Measurements from ENCODE around the gene TNNI2. TPM values are rescaled to one million over a fixed set of nuclear protein-coding genes. Genes with fewer than 3 reads are reported as not detected.
"Not testable (repeated sequence)": the region's sequence is repeated elsewhere in the genome, so short reads cannot be mapped to it uniquely, and the experiment has no call there.

TNNI2 gene
- total RNA-seq, 1 donor from 2014 or later = 6.9 TPM

DNA sequence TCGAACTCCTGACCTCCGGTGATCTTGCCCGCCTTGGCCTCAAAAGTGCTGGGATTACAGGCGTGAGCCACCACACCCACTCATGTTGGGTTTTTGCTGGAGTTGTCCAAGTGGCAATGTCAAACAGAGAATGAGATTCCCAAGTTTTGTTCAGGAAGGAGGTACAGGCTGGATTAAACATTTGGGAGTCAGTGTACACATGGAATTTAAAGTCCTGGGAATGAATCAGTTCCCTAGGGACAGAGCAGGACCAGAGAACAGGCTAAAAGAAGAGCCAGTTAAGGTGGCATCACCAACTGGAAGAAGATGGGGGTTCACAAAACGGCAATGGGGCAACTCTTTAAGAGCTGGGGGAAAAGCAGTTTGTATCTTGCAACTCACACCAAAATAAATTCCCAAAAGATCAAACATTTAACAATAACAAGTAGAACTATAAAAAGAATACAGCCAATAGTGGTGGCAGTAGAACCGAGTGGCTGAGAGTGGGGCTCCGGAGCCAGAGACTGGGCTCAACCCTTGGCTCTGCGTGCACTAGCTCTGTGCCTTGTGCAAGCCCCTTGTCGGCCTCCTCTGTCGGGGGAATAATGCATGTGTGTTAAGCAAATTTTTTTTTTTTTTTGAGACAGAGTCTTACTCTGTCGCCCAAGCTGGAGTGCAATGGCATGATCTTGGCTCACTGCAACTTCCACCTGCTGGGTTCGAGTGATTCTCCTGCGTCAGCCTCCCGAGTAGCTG is 41.2 kb upstream of the TNNI2 start:
- ATAC-seq (no peak), DNase-seq (no peak)
- H3K36me3 ChIP-seq = no peaks in the 10 kb centered on the region
- H3K27me3 ChIP-seq = peaks cover 23% of the 10 kb centered on the region
- H3K27ac ChIP-seq = no peak overlapping the region
- H3K4me1 ChIP-seq = no peaks in the 10 kb centered on the region
- H3K4me3 ChIP-seq = no peak overlapping the region
- no peaks in the 10 kb centered on the region for H3K9me3 ChIP-seq
- intact Hi-C loops (cut with DNase I) = no loop called here
- TF ChIP-seq, protein P1, sequence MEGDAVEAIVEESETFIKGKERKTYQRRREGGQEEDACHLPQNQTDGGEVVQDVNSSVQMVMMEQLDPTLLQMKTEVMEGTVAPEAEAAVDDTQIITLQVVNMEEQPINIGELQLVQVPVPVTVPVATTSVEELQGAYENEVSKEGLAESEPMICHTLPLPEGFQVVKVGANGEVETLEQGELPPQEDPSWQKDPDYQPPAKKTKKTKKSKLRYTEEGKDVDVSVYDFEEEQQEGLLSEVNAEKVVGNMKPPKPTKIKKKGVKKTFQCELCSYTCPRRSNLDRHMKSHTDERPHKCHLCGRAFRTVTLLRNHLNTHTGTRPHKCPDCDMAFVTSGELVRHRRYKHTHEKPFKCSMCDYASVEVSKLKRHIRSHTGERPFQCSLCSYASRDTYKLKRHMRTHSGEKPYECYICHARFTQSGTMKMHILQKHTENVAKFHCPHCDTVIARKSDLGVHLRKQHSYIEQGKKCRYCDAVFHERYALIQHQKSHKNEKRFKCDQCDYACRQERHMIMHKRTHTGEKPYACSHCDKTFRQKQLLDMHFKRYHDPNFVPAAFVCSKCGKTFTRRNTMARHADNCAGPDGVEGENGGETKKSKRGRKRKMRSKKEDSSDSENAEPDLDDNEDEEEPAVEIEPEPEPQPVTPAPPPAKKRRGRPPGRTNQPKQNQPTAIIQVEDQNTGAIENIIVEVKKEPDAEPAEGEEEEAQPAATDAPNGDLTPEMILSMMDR (IDR thresholded peaks at IDR 0.05) = no peak

DNA sequence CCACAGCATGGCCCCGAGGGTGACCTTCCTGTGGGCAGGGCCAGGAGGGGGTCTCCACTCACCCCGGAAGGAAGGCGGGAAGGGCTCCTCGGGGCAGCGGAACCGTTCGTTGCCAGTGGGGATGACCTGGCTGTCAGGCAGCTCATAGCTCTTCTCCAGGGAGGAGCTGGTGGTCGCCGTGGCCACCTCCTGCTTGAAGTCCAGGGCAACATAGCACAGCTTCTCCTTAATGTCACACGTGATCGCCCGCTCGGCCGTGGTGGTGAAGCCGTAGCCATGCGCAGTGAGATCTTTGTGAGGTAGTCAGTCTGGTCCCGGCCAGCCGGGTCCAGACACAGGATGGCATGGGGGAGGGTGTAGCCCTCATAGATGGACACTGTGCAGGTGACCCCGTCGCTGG is 35.5 kb upstream of the TNNI2 start:
- TF ChIP-seq, protein P1 (IDR thresholded peaks at IDR 0.05) = no peak
- H3K36me3 ChIP-seq = no peaks in the 10 kb centered on the region
- no peaks in the 10 kb centered on the region for H3K9me3 ChIP-seq
- no peak overlapping the region for H3K4me3 ChIP-seq
- intact Hi-C loops (cut with DNase I) = no loop called here
- no peak overlapping the region for H3K27ac ChIP-seq
- no peak for ATAC-seq
- peaks cover 21% of the 10 kb centered on the region for H3K27me3 ChIP-seq
- DNase-seq = no peak
- no peaks in the 10 kb centered on the region for H3K4me1 ChIP-seq

DNA sequence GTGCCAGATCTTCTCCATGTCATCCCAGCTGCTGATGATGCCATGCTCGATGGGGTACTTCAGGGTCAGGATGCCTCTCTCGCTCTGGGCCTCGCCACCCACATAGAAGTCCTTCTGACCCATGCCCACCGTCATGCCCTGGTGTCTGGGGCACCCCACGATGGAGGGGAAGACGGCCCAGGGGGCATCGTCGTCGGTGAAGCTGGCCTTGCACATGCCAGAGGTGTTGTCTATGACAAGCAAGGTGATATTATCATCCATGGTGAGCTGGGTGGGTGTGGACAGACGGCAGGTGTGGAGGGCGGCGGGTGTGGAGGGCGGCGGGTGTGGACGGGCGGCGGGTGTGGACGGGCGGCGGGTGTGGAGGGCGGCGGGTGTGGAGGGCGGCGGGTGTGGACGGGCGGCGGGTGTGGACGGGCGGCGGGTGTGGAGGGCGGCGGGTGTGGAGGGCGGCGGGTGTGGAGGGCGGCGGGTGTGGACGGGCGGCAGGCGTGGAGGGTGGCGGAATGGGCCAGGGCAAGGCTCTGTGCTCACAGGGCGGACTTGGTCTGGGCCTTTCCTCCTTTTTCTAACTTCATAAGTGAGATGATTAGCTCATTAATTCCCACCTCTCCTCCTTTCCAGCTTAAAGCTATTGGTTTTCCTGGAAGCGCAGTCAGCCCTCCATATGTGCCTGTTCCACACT is 34.8 kb upstream of the TNNI2 start:
- H3K4me1 ChIP-seq; H3K4me3 ChIP-seq; H3K27ac ChIP-seq; H3K9me3 ChIP-seq; intact Hi-C loops (cut with DNase I); DNase-seq; H3K36me3 ChIP-seq; ATAC-seq: not testable (repeated sequence)
- peaks cover 21% of the 10 kb centered on the region for H3K27me3 ChIP-seq

DNA sequence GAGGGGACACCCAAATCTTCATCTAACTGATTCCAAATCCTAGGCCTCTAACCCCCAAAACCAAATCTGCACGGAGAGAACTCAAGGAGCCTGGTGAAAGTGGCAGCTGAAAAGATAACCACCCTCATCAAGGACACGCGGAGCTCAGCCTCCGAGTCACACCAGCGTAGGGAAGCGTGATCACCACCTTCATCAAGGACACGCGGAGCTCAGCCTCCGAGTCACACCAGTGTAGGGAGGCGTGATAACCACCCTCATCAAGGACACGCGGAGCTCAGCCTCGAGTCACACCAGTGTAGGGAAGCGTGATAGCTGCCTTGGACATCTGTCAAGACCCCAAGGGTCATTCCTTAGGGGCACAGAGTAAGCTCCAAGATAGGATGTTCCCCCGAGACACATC is 33.3 kb upstream of the TNNI2 start:
- intact Hi-C loops (cut with DNase I) = no loop called here
- Histone ChIP-seq H3K27me3 (peaks cover 20% of the 10 kb centered on the region), H3K36me3 (no peaks in the 10 kb centered on the region), H3K4me1 (no peaks in the 10 kb centered on the region), H3K27ac (no peak overlapping the region), H3K4me3 (no peak overlapping the region), H3K9me3 (no peaks in the 10 kb centered on the region)
- DNase-seq = no peak
- TF ChIP-seq, protein P1 (IDR thresholded peaks at IDR 0.05) = no peak
- no peak for ATAC-seq

DNA sequence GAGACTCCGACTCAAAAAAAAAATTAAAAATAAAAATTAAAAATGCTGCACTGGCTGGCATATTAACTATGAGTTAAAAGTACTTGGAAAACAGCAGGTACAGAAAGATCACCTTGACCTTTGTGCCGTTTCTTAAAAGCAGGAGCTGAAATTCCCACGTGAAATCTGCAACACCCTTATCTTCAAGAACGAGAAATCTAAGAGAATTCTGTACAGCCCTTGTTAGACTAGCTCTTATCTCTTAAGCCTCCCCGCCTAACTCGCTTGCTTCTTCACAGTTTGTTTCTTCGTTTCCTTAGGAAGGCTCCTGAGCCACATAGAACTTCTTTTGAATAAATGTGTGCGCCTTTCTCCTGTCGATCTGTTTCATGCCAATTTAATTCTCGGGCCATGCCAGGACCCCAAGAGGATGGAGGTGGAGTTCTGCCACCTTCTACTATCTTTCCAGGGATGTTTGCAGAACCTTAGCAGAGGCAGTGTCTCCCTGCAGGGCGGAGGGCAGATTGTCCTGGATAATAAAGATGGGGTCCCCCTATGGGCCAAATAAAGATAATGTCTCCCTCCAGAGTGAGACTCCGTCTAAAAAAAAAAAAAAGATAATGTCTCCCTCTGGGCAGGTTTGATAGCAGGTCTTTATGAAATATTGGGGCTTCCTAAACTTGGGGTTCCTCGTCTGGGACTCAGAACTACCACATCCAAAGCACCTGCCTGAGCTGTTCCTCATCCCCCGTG is 31.4 kb upstream of the TNNI2 start:
- Histone ChIP-seq H3K4me3 (no peak overlapping the region), H3K36me3 (no peaks in the 10 kb centered on the region), H3K27ac (no peak overlapping the region), H3K4me1 (no peaks in the 10 kb centered on the region), H3K9me3 (no peaks in the 10 kb centered on the region), H3K27me3 (peaks cover 8% of the 10 kb centered on the region)
- TF ChIP-seq, protein P1 (IDR thresholded peaks at IDR 0.05) = peak; percentile 6
- intact Hi-C loops (cut with DNase I) = no loop called here
- DNase-seq = no peak
- ATAC-seq = peak; percentile 36

DNA sequence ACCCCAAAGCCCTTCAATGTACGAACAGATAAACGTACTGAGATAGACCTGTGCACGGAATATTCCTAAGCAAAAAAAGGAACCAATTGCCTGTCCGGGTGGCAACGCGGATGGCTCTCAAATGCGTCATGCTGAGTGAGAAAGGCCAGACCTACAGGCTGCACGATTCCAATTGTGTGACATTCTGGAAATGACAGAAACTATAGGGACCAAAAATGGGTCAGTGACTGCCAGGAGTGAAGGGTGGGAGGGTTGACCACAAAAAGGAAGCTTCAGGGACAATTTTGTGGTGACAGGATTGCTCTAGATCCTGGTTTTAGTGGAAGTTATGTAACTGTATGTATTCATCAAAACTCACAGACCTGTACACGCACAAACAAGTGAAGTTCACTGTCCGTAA is 28.0 kb upstream of the TNNI2 start:
- Histone ChIP-seq H3K36me3 (no peaks in the 10 kb centered on the region), H3K27me3 (peaks cover 14% of the 10 kb centered on the region), H3K4me3 (no peak overlapping the region), H3K4me1 (no peaks in the 10 kb centered on the region), H3K27ac (no peak overlapping the region), H3K9me3 (no peaks in the 10 kb centered on the region)
- ATAC-seq (peak; percentile 79), DNase-seq (no peak)
- intact Hi-C loops (cut with DNase I) = no loop called here
- TF ChIP-seq, protein P1 (IDR thresholded peaks at IDR 0.05) = no peak
